HepG2 (cell line): ENCODE data around the gene PRRC2A. TPM values are rescaled to one million over a fixed set of nuclear protein-coding genes. Genes with fewer than 3 reads are reported as not detected.

Experiments
- ATAC-seq: fragments of 200-7000 bp; cut with Tn5 transposase; 3 replicates; pipeline ENCODE4 v1.9.1; 2020; ENCODE audit warnings: mild to moderate bottlenecking, moderate library complexity
- BruUV-seq: library from RNA; stranded (reverse); fragments of 400-500 nt; replicated peaks from 2 replicates; lab custom pipeline; 2021; lab: Mats Ljungman, UMichigan
- CTCF ChIA-PET: fragments of 300-600 bp; formaldehyde crosslinking; extraction: SDS; loops from one replicate; lab custom pipeline; 2021; ENCODE audit warnings: low total read pairs, inconsistent platforms, low intra/inter-chr PET ratio; lab: Yijun Ruan, JAX
- POLR2A ChIA-PET: fragments of 350-600 bp; sonication (Branson Sonifier 250); formaldehyde crosslinking; loops from one replicate; lab custom pipeline; 2020; ENCODE audit warnings: antibody characterized with exemption, inconsistent platforms; lab: Yijun Ruan, JAX
- DNase-seq: peaks from one replicate; pipeline ENCODE4 v3.0.0-alpha.2; 2015; ENCODE audit warnings: low spot score
- FAIRE-seq: peaks from 3 replicates; lab custom pipeline; 2011; peaks lifted over from hg19 to GRCh38; lab: Jason Lieb, UNC
- H2AFZ ChIP-seq: one replicate; pipeline ENCODE4 v1.6.1; 2011; ENCODE audit warnings: low read length, inconsistent platforms
- H3K27ac ChIP-seq: fragments of 300-600 bp; 3 replicates; pipeline ENCODE4 v1.8.0; 2011; ENCODE audit warnings: mixed run types, mild to moderate bottlenecking, mixed read lengths, low read length, inconsistent platforms; ENCODE audit not compliant: insufficient read depth; ENCODE audit errors: extremely low read length
- H3K27me3 ChIP-seq, 2 experiments: fragments of 200-600 bp in 1 of 2; 2 replicates in 1 of 2; 3 replicates in 1 of 2; pipeline versions ENCODE4 v1.6.0 to v1.8.0; 2011; ENCODE audit warnings: low read length in 2 of 2, mild to moderate bottlenecking in 2 of 2, moderate library complexity in 2 of 2, inconsistent platforms in 1 of 2; ENCODE audit not compliant: insufficient read depth in 2 of 2, control insufficient read depth in 1 of 2
- H3K36me3 ChIP-seq, 2 experiments: fragments of 200-600 bp in 1 of 2; replicated peaks in 1 of 2; 2 replicates in 1 of 2; 3 replicates in 1 of 2; pipeline versions ENCODE4 v1.5.1 to v1.8.0; 2011; ENCODE audit warnings: low read length in 2 of 2, inconsistent platforms in 1 of 2; ENCODE audit not compliant: insufficient read depth in 2 of 2, control insufficient read depth in 1 of 2
- H3K4me1 ChIP-seq: 2 replicates; pipeline ENCODE4 v1.5.1; 2012; ENCODE audit warnings: low read length, inconsistent platforms; ENCODE audit not compliant: insufficient read depth
- H3K4me2 ChIP-seq: 2 replicates; pipeline ENCODE4 v1.6.0; 2011; ENCODE audit warnings: low read depth, low read length, inconsistent platforms
- H3K4me3 ChIP-seq, 3 experiments: fragments of 200-600 bp in 1 of 3; sonication (generic), shearing (Covaris generic) in 1 of 3; replicated peaks in 1 of 3; 2 replicates each; pipeline ENCODE4 v1.5.1; 2011 to 2016; ENCODE audit warnings: low read length in 3 of 3, inconsistent platforms in 2 of 3, low read depth in 2 of 3, mild to moderate bottlenecking in 2 of 3, control low read depth in 1 of 3, mixed read lengths in 1 of 3; ENCODE audit not compliant: insufficient read depth in 1 of 3
- H3K79me2 ChIP-seq: one replicate; pipeline ENCODE4 v1.6.1; 2011; ENCODE audit warnings: low read length, inconsistent platforms; ENCODE audit not compliant: insufficient read depth
- H3K9ac ChIP-seq: 2 replicates; pipeline ENCODE4 v1.6.0; 2011; ENCODE audit warnings: mild to moderate bottlenecking, low read depth, low read length, inconsistent platforms; ENCODE audit not compliant: insufficient read depth
- H3K9me3 ChIP-seq: 2 replicates; pipeline ENCODE4 v1.5.1; 2012; ENCODE audit warnings: mild to moderate bottlenecking, low read length
- H4K20me1 ChIP-seq: 2 replicates; pipeline ENCODE4 v1.6.0; 2011; ENCODE audit warnings: inconsistent platforms, mild to moderate bottlenecking, low read length, moderate library complexity; ENCODE audit not compliant: insufficient read depth
- ATF6 ChIP-seq: sonication (generic); formaldehyde crosslinking; conservative IDR thresholded peaks from 2 replicates; pipeline ENCODE4 v1.4.0; 2020; ENCODE audit warnings: missing genetic modification reagents
- ATM ChIP-seq: fragments of 450-650 bp; IDR thresholded peaks from 2 replicates; pipeline ENCODE4 v1.7.1; 2017; ENCODE audit warnings: mild to moderate bottlenecking, borderline replicate concordance
- HNF4A ChIP-seq: sonication (generic); formaldehyde crosslinking; IDR thresholded peaks from 2 replicates; pipeline ENCODE4 v1.4.0; 2020; ENCODE audit warnings: missing genetic modification reagents
- HNF4G ChIP-seq, 2 experiments: sonication (generic) in 1 of 2; formaldehyde crosslinking in 1 of 2; IDR thresholded peaks; 2 replicates each; pipeline versions ENCODE4 v1.4.0 to v1.6.1; 2011 to 2020; ENCODE audit warnings: borderline replicate concordance in 2 of 2, low read depth in 2 of 2, mild to moderate bottlenecking in 2 of 2, low read length in 1 of 2, missing genetic modification reagents in 1 of 2, moderate library complexity in 1 of 2
- NCOA1 ChIP-seq: sonication (generic); formaldehyde crosslinking; IDR thresholded peaks from 2 replicates; pipeline ENCODE4 v1.9.0; 2021; ENCODE audit warnings: missing genetic modification reagents
- NFIC ChIP-seq: IDR thresholded peaks from 2 replicates; pipeline ENCODE4 v1.6.1; 2012; ENCODE audit warnings: mild to moderate bottlenecking, low read length, inconsistent platforms
- RBM22 ChIP-seq: fragments of 200-400 bp; formaldehyde crosslinking; optimal IDR thresholded peaks from 2 replicates; pipeline ENCODE3; 2017; ENCODE audit warnings: mild to moderate bottlenecking, low read length, moderate library complexity
- RFX5 ChIP-seq: IDR thresholded peaks from 2 replicates; pipeline ENCODE4 v1.6.1; 2011; ENCODE audit warnings: low read depth, low read length, improper control_type of control experiment
- SP4 ChIP-seq: sonication (generic); formaldehyde crosslinking; IDR thresholded peaks from 2 replicates; pipeline ENCODE4 v1.8.1; 2023; ENCODE audit warnings: mild to moderate bottlenecking, missing genetic modification reagents
- SRY ChIP-seq: sonication (generic); formaldehyde crosslinking; IDR thresholded peaks from 2 replicates; pipeline ENCODE4 v1.8.0; 2022; ENCODE audit warnings: mild to moderate bottlenecking, missing genetic modification reagents
- XRCC5 ChIP-seq: fragments of 200-400 bp; formaldehyde crosslinking; optimal IDR thresholded peaks from 2 replicates; pipeline ENCODE3; 2017; ENCODE audit warnings: mild to moderate bottlenecking, low read length
- ZNF781 ChIP-seq: sonication (generic); formaldehyde crosslinking; IDR thresholded peaks from 2 replicates; pipeline ENCODE4 v1.5.1; 2020; ENCODE audit warnings: borderline replicate concordance, mild to moderate bottlenecking, missing genetic modification reagents; ENCODE audit errors: not compliant biosample characterization
- WGBS: methylation state at CpG from one replicate; pipeline ENCODE4 v1.1.6; 2017; ENCODE audit warnings: low lambda C conversion rate; 5-methylcytosine and 5-hydroxymethylcytosine counted together
- in situ Hi-C: cut with HindIII; loops from 2 replicates; pipeline ENCODE4 v1.10.0; 2017; ENCODE audit warnings: low pct_unique_long_range_greater_than_20kb; ENCODE audit not compliant: extremely low pct_ligation_motif_present
- intact Hi-C: fragments of 100-400 bp; cut with micrococcal nuclease; formaldehyde crosslinking; loops from one replicate; pipeline ENCODE4 v1.10.0; 2022; ENCODE audit not compliant: unreplicated experiment
- polyA plus RNA-seq, 8 experiments: library from polyadenylated mRNA; depleted of rRNA in 3 of 8; stranded (reverse) in 7 of 8; unstranded in 1 of 8; fragments of >200 nt; fragmentation: Illumina TruSeq in 4 of 8; extraction: Trizol in 4 of 8; gene quantifications; 2 replicates each; pipeline versions ENCODE4 v1.2.1 to v1.2.3, GENCODE V29; 2011 to 2016; ENCODE audit warnings: low read depth in 4 of 8, missing spikeins in 1 of 8, mixed read lengths in 1 of 8; ENCODE audit not compliant: insufficient read depth in 1 of 8
- total RNA-seq, 5 experiments: library from RNA; depleted of rRNA; stranded (reverse); fragments of >200 nt; fragmentation: Illumina TruSeq; extraction: Trizol; gene quantifications; 2 replicates each; pipeline ENCODE4 v1.2.3, GENCODE V29; 2016; ENCODE audit warnings: low read depth in 1 of 5

Gene PRRC2A
- total and polyA plus RNA-seq, 2 of the 13 experiments (the other 11 are each of a cell fraction or from before 2014, with no cell fraction given) = 38.9 to 47.4 TPM

DNA sequence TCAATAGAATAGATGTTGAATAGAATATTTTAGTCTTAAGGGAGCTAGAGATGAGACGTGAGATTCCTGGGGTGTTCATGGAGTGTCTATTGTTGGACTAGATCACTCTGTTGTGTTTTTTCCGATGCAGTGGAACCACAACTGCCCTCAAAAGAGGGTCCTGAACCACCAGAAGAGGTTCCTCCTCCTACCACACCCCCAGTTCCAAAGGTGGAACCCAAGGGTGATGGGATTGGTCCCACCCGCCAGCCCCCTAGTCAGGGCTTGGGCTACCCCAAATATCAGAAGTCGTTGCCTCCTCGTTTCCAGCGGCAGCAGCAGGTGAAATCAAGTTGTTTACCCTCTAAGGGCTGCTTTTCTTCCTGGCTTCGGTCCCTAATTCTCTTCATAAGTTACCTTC lies 8.5 kb downstream of the PRRC2A start:
- H2AFZ ChIP-seq = no peak overlapping the region
- FAIRE-seq (no peak), ATAC-seq (no peak), DNase-seq (no peak)
- BruUV-seq = no TSS peak
- no peaks in the 10 kb centered on the region for H3K4me1 ChIP-seq
- H3K79me2 ChIP-seq = peaks cover 6% of the 10 kb centered on the region
- H3K4me2 ChIP-seq = no peak overlapping the region
- no peaks in the 10 kb centered on the region for H3K9me3 ChIP-seq
- no peak overlapping the region for H3K9ac ChIP-seq
- POLR2A ChIA-PET = interaction anchor here (0.6 to 2.9 kb wide), 7 partner anchors 8 to 45 kb away, joined by 3 to 11 read pairs (median 5); partner anchors contain the start of genes APOM, C6orf47, CSNK2B and PRRC2A
- TF ChIP-seq RBM22 (peak; percentile 75), NCOA1 (no peak)
- peaks cover 76 to 100% of the 10 kb centered on the region in 2 experiments for H3K36me3 ChIP-seq
- CTCF ChIA-PET = no interaction called here
- in situ Hi-C loops = no loop called here
- 97% methylated on average over 7 of the region's 7 CpGs for WGBS
- no peaks in the 10 kb centered on the region for H3K27me3 ChIP-seq
- H3K4me3 ChIP-seq = no peak overlapping the region
- intact Hi-C loops = no loop called here
- no peak overlapping the region for H3K27ac ChIP-seq
- H4K20me1 ChIP-seq = 0 out of 2 replicates have a peak, but pooled peaks cover 2% of the 10 kb centered on the region

DNA sequence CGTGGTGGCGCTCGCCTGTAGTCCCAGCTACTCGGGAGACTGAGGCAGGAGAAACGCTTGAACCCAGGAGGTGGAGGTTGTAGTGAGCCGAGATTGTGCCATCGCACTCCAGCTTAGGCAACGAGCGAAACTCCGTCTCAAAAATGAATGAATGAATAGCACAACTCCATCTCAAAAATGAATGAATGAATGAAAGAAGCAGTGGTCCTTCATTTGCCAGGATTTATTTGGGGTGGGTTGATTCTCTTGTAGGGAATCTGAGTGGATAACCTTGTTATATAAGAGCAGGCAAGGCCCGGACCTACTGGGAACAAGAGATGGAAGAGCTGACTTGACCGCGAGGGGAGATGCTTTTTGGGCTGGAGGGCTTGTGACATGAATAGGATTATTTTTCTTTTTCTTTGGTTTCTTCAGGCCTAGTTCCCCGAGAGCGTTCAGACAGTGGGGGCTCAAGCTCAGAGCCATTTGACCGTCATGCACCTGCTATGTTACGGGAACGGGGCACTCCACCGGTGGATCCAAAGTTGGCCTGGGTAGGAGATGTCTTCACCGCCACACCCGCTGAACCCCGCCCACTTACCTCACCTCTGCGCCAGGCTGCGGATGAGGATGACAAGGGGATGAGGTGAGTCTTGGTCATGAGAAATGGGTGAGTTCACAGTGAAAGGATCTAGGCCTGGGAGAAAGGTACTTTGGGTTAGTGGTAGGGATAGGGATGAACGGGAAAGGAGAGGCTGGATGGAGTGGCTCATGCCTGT lies 9.8 kb downstream of the PRRC2A start:
- no peaks in the 10 kb centered on the region for H3K27me3 ChIP-seq
- DNase-seq = no peak
- POLR2A ChIA-PET = interaction anchor here (1.1 to 2.9 kb wide), 4 partner anchors 9 to 30 kb away, joined by 3 to 11 read pairs (median 7); partner anchors contain the start of genes APOM and C6orf47
- H2AFZ ChIP-seq = no peak overlapping the region
- intact Hi-C loops = no loop called here
- CTCF ChIA-PET = no interaction called here
- no peak for FAIRE-seq
- in situ Hi-C loops = no loop called here
- H4K20me1 ChIP-seq = 0 out of 2 replicates have a peak, but pooled peaks cover 2% of the 10 kb centered on the region
- H3K9ac ChIP-seq = no peak overlapping the region
- H3K36me3 ChIP-seq = peaks cover 76 to 100% of the 10 kb centered on the region in 2 experiments
- H3K4me2 ChIP-seq = no peak overlapping the region
- no peak overlapping the region for H3K4me3 ChIP-seq
- BruUV-seq = no TSS peak
- no peak overlapping the region for H3K27ac ChIP-seq
- H3K9me3 ChIP-seq = no peaks in the 10 kb centered on the region
- no peaks in the 10 kb centered on the region for H3K79me2 ChIP-seq
- 98% methylated on average over 25 of the region's 25 CpGs for WGBS
- no peak for ATAC-seq
- H3K4me1 ChIP-seq = no peaks in the 10 kb centered on the region
- TF ChIP-seq ZNF781 (CRISPR knock-in tag) (no peak), NFIC (no peak), ATM (no peak), RFX5 (no peak), HNF4A (CRISPR knock-in tag) (no peak), ATF6 (CRISPR knock-in tag) (no peak), HNF4G (IDR thresholded peaks at IDR 0.05; ENCODE audit: borderline replicate concordance, low read depth, low read length) (no peak), HNF4G (CRISPR knock-in tag; IDR thresholded peaks at IDR 0.05; ENCODE audit: borderline replicate concordance, low read depth) (no peak), SP4 (0 out of 2 replicates have a peak, but pooled peaks have one; percentile 36), SRY (CRISPR knock-in tag) (no peak), XRCC5 (no peak)
